HepG2 (cell line): ENCODE results near the gene GRIK4. TPM values are rescaled to one million over a fixed set of nuclear protein-coding genes. Genes with fewer than 3 reads are reported as not detected.

ENCODE experiments used
- ATAC-seq: fragments of 200-7000 bp; cut with Tn5 transposase; 3 replicates; pipeline ENCODE4 v1.9.1; 2020; ENCODE audit warnings: mild to moderate bottlenecking, moderate library complexity
- BruUV-seq: library from RNA; stranded (reverse); fragments of 400-500 nt; replicated peaks from 2 replicates; lab custom pipeline; 2021; lab: Mats Ljungman, UMichigan
- CTCF ChIA-PET: fragments of 300-600 bp; formaldehyde crosslinking; extraction: SDS; loops from one replicate; lab custom pipeline; 2021; ENCODE audit warnings: low total read pairs, inconsistent platforms, low intra/inter-chr PET ratio; lab: Yijun Ruan, JAX
- POLR2A ChIA-PET: fragments of 350-600 bp; sonication (Branson Sonifier 250); formaldehyde crosslinking; loops from one replicate; lab custom pipeline; 2020; ENCODE audit warnings: antibody characterized with exemption, inconsistent platforms; lab: Yijun Ruan, JAX
- DNase-seq: peaks from one replicate; pipeline ENCODE4 v3.0.0-alpha.2; 2015; ENCODE audit warnings: low spot score
- FAIRE-seq: peaks from 3 replicates; lab custom pipeline; 2011; peaks lifted over from hg19 to GRCh38; lab: Jason Lieb, UNC
- H2AFZ ChIP-seq: one replicate; pipeline ENCODE4 v1.6.1; 2011; ENCODE audit warnings: low read length, inconsistent platforms
- H3K27ac ChIP-seq: fragments of 300-600 bp; 3 replicates; pipeline ENCODE4 v1.8.0; 2011; ENCODE audit warnings: mixed run types, mild to moderate bottlenecking, mixed read lengths, low read length, inconsistent platforms; ENCODE audit not compliant: insufficient read depth; ENCODE audit errors: extremely low read length
- H3K27me3 ChIP-seq, 2 experiments: fragments of 200-600 bp in 1 of 2; 2 replicates in 1 of 2; 3 replicates in 1 of 2; pipeline versions ENCODE4 v1.6.0 to v1.8.0; 2011; ENCODE audit warnings: low read length in 2 of 2, mild to moderate bottlenecking in 2 of 2, moderate library complexity in 2 of 2, inconsistent platforms in 1 of 2; ENCODE audit not compliant: insufficient read depth in 2 of 2, control insufficient read depth in 1 of 2
- H3K36me3 ChIP-seq, 2 experiments: fragments of 200-600 bp in 1 of 2; replicated peaks in 1 of 2; 2 replicates in 1 of 2; 3 replicates in 1 of 2; pipeline versions ENCODE4 v1.5.1 to v1.8.0; 2011; ENCODE audit warnings: low read length in 2 of 2, inconsistent platforms in 1 of 2; ENCODE audit not compliant: insufficient read depth in 2 of 2, control insufficient read depth in 1 of 2
- H3K4me1 ChIP-seq: 2 replicates; pipeline ENCODE4 v1.5.1; 2012; ENCODE audit warnings: low read length, inconsistent platforms; ENCODE audit not compliant: insufficient read depth
- H3K4me2 ChIP-seq: 2 replicates; pipeline ENCODE4 v1.6.0; 2011; ENCODE audit warnings: low read depth, low read length, inconsistent platforms
- H3K4me3 ChIP-seq, 3 experiments: fragments of 200-600 bp in 1 of 3; sonication (generic), shearing (Covaris generic) in 1 of 3; replicated peaks in 1 of 3; 2 replicates each; pipeline ENCODE4 v1.5.1; 2011 to 2016; ENCODE audit warnings: low read length in 3 of 3, inconsistent platforms in 2 of 3, low read depth in 2 of 3, mild to moderate bottlenecking in 2 of 3, control low read depth in 1 of 3, mixed read lengths in 1 of 3; ENCODE audit not compliant: insufficient read depth in 1 of 3
- H3K79me2 ChIP-seq: one replicate; pipeline ENCODE4 v1.6.1; 2011; ENCODE audit warnings: low read length, inconsistent platforms; ENCODE audit not compliant: insufficient read depth
- H3K9ac ChIP-seq: 2 replicates; pipeline ENCODE4 v1.6.0; 2011; ENCODE audit warnings: mild to moderate bottlenecking, low read depth, low read length, inconsistent platforms; ENCODE audit not compliant: insufficient read depth
- H3K9me3 ChIP-seq: 2 replicates; pipeline ENCODE4 v1.5.1; 2012; ENCODE audit warnings: mild to moderate bottlenecking, low read length
- H4K20me1 ChIP-seq: 2 replicates; pipeline ENCODE4 v1.6.0; 2011; ENCODE audit warnings: inconsistent platforms, mild to moderate bottlenecking, low read length, moderate library complexity; ENCODE audit not compliant: insufficient read depth
- CEBPB ChIP-seq: IDR thresholded peaks from 2 replicates; pipeline ENCODE4 v1.6.1; 2011; ENCODE audit warnings: low read depth, low read length, improper control_type of control experiment, borderline replicate concordance
- NRL ChIP-seq: sonication (generic); formaldehyde crosslinking; IDR thresholded peaks from 2 replicates; pipeline ENCODE4 v1.5.0; 2020; ENCODE audit warnings: missing genetic modification reagents, mild to moderate bottlenecking, moderate library complexity, borderline replicate concordance
- RARG ChIP-seq: sonication (generic); formaldehyde crosslinking; IDR thresholded peaks from 2 replicates; pipeline ENCODE4 v1.4.0; 2020; ENCODE audit warnings: low read depth, mild to moderate bottlenecking, missing genetic modification reagents
- ZKSCAN5 ChIP-seq: sonication (generic); formaldehyde crosslinking; IDR thresholded peaks from 2 replicates; pipeline ENCODE4 v1.5.1; 2020; ENCODE audit warnings: mild to moderate bottlenecking, missing genetic modification reagents
- ZKSCAN8 ChIP-seq: IDR thresholded peaks from 2 replicates; pipeline ENCODE4 v1.6.1; 2016; ENCODE audit warnings: borderline replicate concordance, missing genetic modification reagents, missing compliant biosample characterization
- ZMAT3 ChIP-seq: sonication (generic); formaldehyde crosslinking; conservative IDR thresholded peaks from 2 replicates; pipeline ENCODE4 v1.7.0; 2021; ENCODE audit warnings: missing genetic modification reagents
- ZNF12 ChIP-seq: sonication (generic); formaldehyde crosslinking; IDR thresholded peaks from 2 replicates; pipeline ENCODE4 v1.5.0; 2020; ENCODE audit warnings: missing genetic modification reagents
- ZNF20 ChIP-seq: sonication (generic); formaldehyde crosslinking; IDR thresholded peaks from 2 replicates; pipeline ENCODE4 v1.4.0; 2020; ENCODE audit warnings: mild to moderate bottlenecking, moderate library complexity, missing genetic modification reagents
- ZNF562 ChIP-seq: sonication (generic); formaldehyde crosslinking; IDR thresholded peaks from 2 replicates; pipeline ENCODE4 v1.8.0; 2022; ENCODE audit warnings: missing genetic modification reagents, borderline replicate concordance
- ZNF567 ChIP-seq: sonication (generic); formaldehyde crosslinking; IDR thresholded peaks from 2 replicates; pipeline ENCODE4 v1.8.1; 2023; ENCODE audit warnings: mild to moderate bottlenecking, missing genetic modification reagents, borderline replicate concordance
- ZNF781 ChIP-seq: sonication (generic); formaldehyde crosslinking; IDR thresholded peaks from 2 replicates; pipeline ENCODE4 v1.5.1; 2020; ENCODE audit warnings: borderline replicate concordance, mild to moderate bottlenecking, missing genetic modification reagents; ENCODE audit errors: not compliant biosample characterization
- ZSCAN29 ChIP-seq: sonication (generic); formaldehyde crosslinking; conservative IDR thresholded peaks from 2 replicates; pipeline ENCODE4 v1.4.0; 2020; ENCODE audit warnings: mild to moderate bottlenecking, missing genetic modification reagents
- ZSCAN30 ChIP-seq: sonication (generic); formaldehyde crosslinking; IDR thresholded peaks from 2 replicates; pipeline ENCODE4 v1.5.0; 2020; ENCODE audit warnings: mild to moderate bottlenecking, missing genetic modification reagents
- WGBS: methylation state at CpG from one replicate; pipeline ENCODE4 v1.1.6; 2017; ENCODE audit warnings: low lambda C conversion rate; 5-methylcytosine and 5-hydroxymethylcytosine counted together
- in situ Hi-C: cut with HindIII; loops from 2 replicates; pipeline ENCODE4 v1.10.0; 2017; ENCODE audit warnings: low pct_unique_long_range_greater_than_20kb; ENCODE audit not compliant: extremely low pct_ligation_motif_present
- intact Hi-C: fragments of 100-400 bp; cut with micrococcal nuclease; formaldehyde crosslinking; loops from one replicate; pipeline ENCODE4 v1.10.0; 2022; ENCODE audit not compliant: unreplicated experiment
- polyA plus RNA-seq, 8 experiments: library from polyadenylated mRNA; depleted of rRNA in 3 of 8; stranded (reverse) in 7 of 8; unstranded in 1 of 8; fragments of >200 nt; fragmentation: Illumina TruSeq in 4 of 8; extraction: Trizol in 4 of 8; gene quantifications; 2 replicates each; pipeline versions ENCODE4 v1.2.1 to v1.2.3, GENCODE V29; 2011 to 2016; ENCODE audit warnings: low read depth in 4 of 8, missing spikeins in 1 of 8, mixed read lengths in 1 of 8; ENCODE audit not compliant: insufficient read depth in 1 of 8
- total RNA-seq, 5 experiments: library from RNA; depleted of rRNA; stranded (reverse); fragments of >200 nt; fragmentation: Illumina TruSeq; extraction: Trizol; gene quantifications; 2 replicates each; pipeline ENCODE4 v1.2.3, GENCODE V29; 2016; ENCODE audit warnings: low read depth in 1 of 5
- TF ChIP-seq, protein P1 (sequence below): sonication (generic); formaldehyde crosslinking; IDR thresholded peaks from 2 replicates; pipeline ENCODE4 v1.4.0; 2020; ENCODE audit warnings: missing genetic modification reagents, mild to moderate bottlenecking, borderline replicate concordance
- TF ChIP-seq, protein P2 (sequence below): IDR thresholded peaks from 2 replicates; pipeline ENCODE4 v1.6.1; 2016; ENCODE audit warnings: missing compliant biosample characterization, missing genetic modification reagents, borderline replicate concordance

Gene GRIK4
- total and polyA plus RNA-seq, 2 of the 13 experiments (the other 11 are each of a cell fraction or from before 2014, with no cell fraction given) = 0.04 to 0.07 TPM

DNA sequence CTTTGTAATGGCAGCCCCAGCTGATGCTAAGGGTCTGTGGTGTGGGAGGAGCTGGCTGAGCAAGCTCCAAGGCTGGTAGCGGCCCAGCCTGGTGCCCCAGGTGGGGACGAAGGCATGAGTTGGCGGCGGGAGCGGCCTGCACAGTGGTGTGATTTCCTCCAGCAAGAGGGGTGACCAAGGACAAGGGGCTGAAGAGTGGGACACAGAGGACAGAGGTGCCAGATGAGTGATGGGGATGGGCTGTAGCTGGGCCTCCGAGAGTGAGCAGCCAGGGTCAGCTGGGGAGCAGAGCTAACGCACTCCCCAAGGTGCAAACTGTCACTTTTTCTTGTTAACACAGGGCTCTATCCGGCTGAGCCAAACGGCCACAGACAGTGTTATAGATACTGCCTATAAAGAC is 283.2 kb downstream of the GRIK4 start (continued):
- TF ChIP-seq, protein P1, sequence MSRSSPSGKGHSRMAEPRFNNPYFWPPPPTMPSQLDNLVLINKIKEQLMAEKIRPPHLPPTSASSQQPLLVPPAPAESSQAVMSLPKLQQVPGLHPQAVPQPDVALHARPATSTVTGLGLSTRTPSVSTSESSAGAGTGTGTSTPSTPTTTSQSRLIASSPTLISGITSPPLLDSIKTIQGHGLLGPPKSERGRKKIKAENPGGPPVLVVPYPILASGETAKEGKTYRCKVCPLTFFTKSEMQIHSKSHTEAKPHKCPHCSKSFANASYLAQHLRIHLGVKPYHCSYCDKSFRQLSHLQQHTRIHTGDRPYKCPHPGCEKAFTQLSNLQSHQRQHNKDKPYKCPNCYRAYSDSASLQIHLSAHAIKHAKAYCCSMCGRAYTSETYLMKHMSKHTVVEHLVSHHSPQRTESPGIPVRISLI = no peak

DNA sequence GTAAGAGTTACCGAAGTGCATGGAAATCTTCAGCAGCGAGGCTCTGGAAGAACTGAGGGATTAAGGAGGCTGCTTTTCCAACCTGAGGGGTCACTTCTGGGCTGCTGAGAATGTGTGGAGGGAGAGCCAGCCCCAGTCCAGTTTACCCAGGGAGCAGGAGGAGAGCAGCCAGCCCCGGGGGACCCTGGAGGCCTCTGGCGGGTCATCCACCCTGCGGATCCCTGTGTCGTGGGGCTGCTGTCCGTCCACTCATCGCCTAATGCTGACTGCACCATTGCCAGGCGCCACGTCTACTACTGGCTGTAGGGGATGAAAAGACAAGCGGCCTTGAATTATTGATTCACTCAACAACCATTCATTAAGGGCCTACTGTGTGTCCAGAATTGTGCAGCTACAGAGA is 283.6 kb downstream of the GRIK4 start:
- no peak overlapping the region for H3K4me3 ChIP-seq
- no peak for TF ChIP-seq RARG
- TF ChIP-seq NRL = no peak
- no peak for TF ChIP-seq ZNF567 (CRISPR knock-in tag)
- TF ChIP-seq CEBPB = no peak
- no peak for TF ChIP-seq ZSCAN29 (CRISPR knock-in tag)
- no peak for TF ChIP-seq ZNF781 (CRISPR knock-in tag)
- no peak for TF ChIP-seq ZMAT3 (CRISPR knock-in tag)
- TF ChIP-seq ZNF20 (CRISPR knock-in tag) = no peak
- TF ChIP-seq, protein P2, sequence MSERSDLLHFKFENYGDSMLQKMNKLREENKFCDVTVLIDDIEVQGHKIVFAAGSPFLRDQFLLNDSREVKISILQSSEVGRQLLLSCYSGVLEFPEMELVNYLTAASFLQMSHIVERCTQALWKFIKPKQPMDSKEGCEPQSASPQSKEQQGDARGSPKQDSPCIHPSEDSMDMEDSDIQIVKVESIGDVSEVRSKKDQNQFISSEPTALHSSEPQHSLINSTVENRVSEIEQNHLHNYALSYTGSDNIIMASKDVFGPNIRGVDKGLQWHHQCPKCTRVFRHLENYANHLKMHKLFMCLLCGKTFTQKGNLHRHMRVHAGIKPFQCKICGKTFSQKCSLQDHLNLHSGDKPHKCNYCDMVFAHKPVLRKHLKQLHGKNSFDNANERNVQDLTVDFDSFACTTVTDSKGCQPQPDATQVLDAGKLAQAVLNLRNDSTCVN = no peak
- TF ChIP-seq ZSCAN30 = no peak
- no peak for TF ChIP-seq ZNF12 (CRISPR knock-in tag)
- no peak for TF ChIP-seq ZNF562
- TF ChIP-seq ZKSCAN5 (CRISPR knock-in tag) = no peak
- no peak for TF ChIP-seq ZKSCAN8 (CRISPR knock-in tag)
- TF ChIP-seq, all 625 proteins: peak for 0
- Histone ChIP-seq H3K9me3 (no peaks in the 10 kb centered on the region), H3K27ac (no peak overlapping the region), H4K20me1 (no peaks in the 10 kb centered on the region), H3K4me1 (no peaks in the 10 kb centered on the region), H3K4me2 (no peak overlapping the region), H3K36me3 (no peaks in the 10 kb centered on the region), H2AFZ (no peak overlapping the region), H3K27me3 (peaks cover 4 to 36% of the 10 kb centered on the region in 2 experiments; a peak in 4 of 5 replicates), H3K9ac (no peak overlapping the region), H3K79me2 (no peaks in the 10 kb centered on the region)
- WGBS = 36% methylated on average over 5 of the region's 11 CpGs
- ATAC-seq (no peak), FAIRE-seq (no peak), DNase-seq (no peak)
- in situ Hi-C loops (no loop called here), intact Hi-C loops (no loop called here)
- no TSS peak for BruUV-seq
- ChIA-PET POLR2A (no interaction called here), CTCF (no interaction called here)
